ENCODE data around the gene KDELR3. TPM values are rescaled to one million over a fixed set of nuclear protein-coding genes. Genes with fewer than 3 reads are reported as not detected.

Gene KDELR3
- total and polyA plus RNA-seq, 2 donors (not counting 1 experiment from before 2014, with no cell fraction given): 78.8 to 305 TPM

- no peak overlapping the region for H3K4me3 ChIP-seq (replicated peaks in 1 of 4; ENCODE audit: control extremely low read depth in 1 of 4, insufficient read depth in 1 of 4, low read depth in 3 of 4, low read length in 4 of 4)
- TF ChIP-seq EZH2 (IDR thresholded peaks at IDR 0.05; ENCODE audit: low read length, missing control alignments) (no peak), CTCF (conservative IDR thresholded peaks at IDR 0.05 in 1 of 2, IDR thresholded peaks at IDR 0.05 in 1 of 2; ENCODE audit: low read depth in 1 of 2, low read length in 2 of 2) (no peak)
- peaks cover 2% of the 10 kb centered on the region for H3K36me3 ChIP-seq (ENCODE audit: control insufficient read depth, insufficient read depth, low read length)
- no peak overlapping the region for H3K27ac ChIP-seq (ENCODE audit: insufficient read depth, low read length)
- no peak overlapping the region for H3K4me2 ChIP-seq (ENCODE audit: extremely low read depth, insufficient read depth, low read length)
- no peak overlapping the region for H3K9ac ChIP-seq (ENCODE audit: insufficient read depth, low read length)
- no peaks in the 10 kb centered on the region for H3K27me3 ChIP-seq (ENCODE audit: control insufficient read depth, insufficient read depth, low read length)
- peaks cover 11% of the 10 kb centered on the region for H3K4me1 ChIP-seq (ENCODE audit: control insufficient read depth, extremely low read depth, insufficient read depth, low read length)
- no peaks in the 10 kb centered on the region for H3K9me3 ChIP-seq (ENCODE audit: control insufficient read depth, insufficient read depth, low read depth, low read length)
- H4K20me1 ChIP-seq (ENCODE audit: control insufficient read depth, extremely low read depth, insufficient read depth, low read length): no peaks in the 10 kb centered on the region
- H2AFZ ChIP-seq (ENCODE audit: low read length): no peak overlapping the region
- DNase-seq (ENCODE audit: low read depth in 2 of 2): no peak
- H3K79me2 ChIP-seq (ENCODE audit: control insufficient read depth, insufficient read depth, low read length): peaks cover 14% of the 10 kb centered on the region
Measured at GRCh38 chr22:38471237-38471636, 3.3 kb downstream of the KDELR3 start.

- Histone ChIP-seq H3K9me3 (ENCODE audit: control insufficient read depth, insufficient read depth, low read depth, low read length) (no peaks in the 10 kb centered on the region), H3K36me3 (ENCODE audit: control insufficient read depth, insufficient read depth, low read length) (peaks cover 7% of the 10 kb centered on the region), H4K20me1 (ENCODE audit: control insufficient read depth, extremely low read depth, insufficient read depth, low read length) (no peaks in the 10 kb centered on the region), H2AFZ (ENCODE audit: low read length) (no peak overlapping the region), H3K79me2 (ENCODE audit: control insufficient read depth, insufficient read depth, low read length) (peaks cover 4% of the 10 kb centered on the region), H3K27me3 (ENCODE audit: control insufficient read depth, insufficient read depth, low read length) (no peaks in the 10 kb centered on the region), H3K4me1 (ENCODE audit: control insufficient read depth, extremely low read depth, insufficient read depth, low read length) (peaks cover 3% of the 10 kb centered on the region), H3K9ac (ENCODE audit: insufficient read depth, low read length) (no peak overlapping the region), H3K4me2 (ENCODE audit: extremely low read depth, insufficient read depth, low read length) (no peak overlapping the region), H3K27ac (ENCODE audit: insufficient read depth, low read length) (no peak overlapping the region), H3K4me3 (replicated peaks in 1 of 4; ENCODE audit: control extremely low read depth in 1 of 4, insufficient read depth in 1 of 4, low read depth in 3 of 4, low read length in 4 of 4) (no peak overlapping the region)
- TF ChIP-seq CTCF (conservative IDR thresholded peaks at IDR 0.05 in 1 of 2, IDR thresholded peaks at IDR 0.05 in 1 of 2; ENCODE audit: low read depth in 1 of 2, low read length in 2 of 2): no peak
- TF ChIP-seq EZH2 (IDR thresholded peaks at IDR 0.05; ENCODE audit: low read length, missing control alignments): no peak
- no peak for DNase-seq (ENCODE audit: low read depth in 2 of 2)
Measured at GRCh38 chr22:38474003-38474607, 6.2 kb downstream of the KDELR3 start.

- Histone ChIP-seq H2AFZ (ENCODE audit: low read length) (no peak overlapping the region), H4K20me1 (ENCODE audit: control insufficient read depth, extremely low read depth, insufficient read depth, low read length) (no peaks in the 10 kb centered on the region), H3K4me1 (ENCODE audit: control insufficient read depth, extremely low read depth, insufficient read depth, low read length) (peaks cover 5% of the 10 kb centered on the region), H3K4me2 (ENCODE audit: extremely low read depth, insufficient read depth, low read length) (no peak overlapping the region), H3K79me2 (ENCODE audit: control insufficient read depth, insufficient read depth, low read length) (no peaks in the 10 kb centered on the region), H3K4me3 (replicated peaks in 1 of 4; ENCODE audit: control extremely low read depth in 1 of 4, insufficient read depth in 1 of 4, low read depth in 3 of 4, low read length in 4 of 4) (no peak overlapping the region), H3K27me3 (ENCODE audit: control insufficient read depth, insufficient read depth, low read length) (no peaks in the 10 kb centered on the region), H3K27ac (ENCODE audit: insufficient read depth, low read length) (no peak overlapping the region), H3K36me3 (ENCODE audit: control insufficient read depth, insufficient read depth, low read length) (peaks cover 12% of the 10 kb centered on the region), H3K9me3 (ENCODE audit: control insufficient read depth, insufficient read depth, low read depth, low read length) (no peaks in the 10 kb centered on the region), H3K9ac (ENCODE audit: insufficient read depth, low read length) (no peak overlapping the region)
- TF ChIP-seq CTCF (conservative IDR thresholded peaks at IDR 0.05 in 1 of 2, IDR thresholded peaks at IDR 0.05 in 1 of 2; ENCODE audit: low read depth in 1 of 2, low read length in 2 of 2) (no peak), EZH2 (IDR thresholded peaks at IDR 0.05; ENCODE audit: low read length, missing control alignments) (no peak)
- no peak for DNase-seq (ENCODE audit: low read depth in 2 of 2)
Measured at GRCh38 chr22:38477585-38477984, 9.7 kb downstream of the KDELR3 start.

Data from fibroblast of lung (primary cell).